ENCODE results near the gene SYT3. TPM values are rescaled to one million over a fixed set of nuclear protein-coding genes. Genes with fewer than 3 reads are reported as not detected.

Gene SYT3
- total and polyA plus RNA-seq, 3 donors from 2014 or later = 2.5 to 5.5 (median 3.3) TPM

DNA sequence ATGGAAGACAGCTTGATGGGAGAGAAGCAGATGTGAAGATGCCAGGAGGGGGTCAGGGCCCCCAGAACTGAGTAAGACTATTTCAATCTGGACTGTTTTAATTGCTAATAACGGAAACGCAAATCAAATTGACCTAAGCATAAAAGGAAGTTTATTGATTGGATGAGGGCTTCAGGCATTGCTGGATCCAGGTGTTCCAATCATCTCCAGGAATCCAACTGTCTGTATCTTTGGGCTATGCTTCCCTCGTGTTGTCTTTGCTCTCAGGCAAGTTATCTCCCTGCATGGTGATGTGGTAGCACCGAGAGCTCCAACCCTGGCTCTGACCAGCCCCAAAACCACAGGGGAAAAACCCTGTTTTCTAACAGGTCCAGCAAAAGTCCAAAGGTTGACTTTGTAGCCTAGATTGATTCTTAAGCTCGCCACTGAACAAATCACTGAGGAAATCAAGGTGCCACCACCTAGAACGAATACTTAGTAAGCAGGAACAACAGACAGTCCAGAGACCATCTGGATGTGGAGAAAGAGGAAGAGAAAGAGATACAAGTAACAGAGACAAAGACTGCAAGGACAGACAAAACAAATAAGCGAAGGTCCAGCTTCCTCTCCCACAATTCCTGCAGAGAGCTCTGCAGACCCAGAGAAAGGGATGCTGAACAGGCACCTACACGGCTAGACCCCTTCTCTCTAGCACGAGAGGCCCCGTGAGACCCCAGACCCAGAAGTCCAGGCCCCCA, 8.4 kb upstream of the SYT3 start:
- WGBS, 2 donors = 60 to 72% methylated on average over 10 of the region's 10 CpGs
- Histone ChIP-seq H3K27me3 (no peaks in the 10 kb centered on the region), H3K27ac (no peak overlapping the region), H3K4me1 (no peaks in the 10 kb centered on the region), H3K36me3 (ENCODE audit: low read depth, missing control alignments) (no peaks in the 10 kb centered on the region), H3K9me3 (no peaks in the 10 kb centered on the region), H3K4me3 (no peak overlapping the region)
- intact Hi-C loops (cut with DNase I; ENCODE audit: low total_unique reads) = no loop called here
- no peak for DNase-seq
- no peak for TF ChIP-seq POLR2A (IDR thresholded peaks at IDR 0.05)
- TF ChIP-seq, protein P1, sequence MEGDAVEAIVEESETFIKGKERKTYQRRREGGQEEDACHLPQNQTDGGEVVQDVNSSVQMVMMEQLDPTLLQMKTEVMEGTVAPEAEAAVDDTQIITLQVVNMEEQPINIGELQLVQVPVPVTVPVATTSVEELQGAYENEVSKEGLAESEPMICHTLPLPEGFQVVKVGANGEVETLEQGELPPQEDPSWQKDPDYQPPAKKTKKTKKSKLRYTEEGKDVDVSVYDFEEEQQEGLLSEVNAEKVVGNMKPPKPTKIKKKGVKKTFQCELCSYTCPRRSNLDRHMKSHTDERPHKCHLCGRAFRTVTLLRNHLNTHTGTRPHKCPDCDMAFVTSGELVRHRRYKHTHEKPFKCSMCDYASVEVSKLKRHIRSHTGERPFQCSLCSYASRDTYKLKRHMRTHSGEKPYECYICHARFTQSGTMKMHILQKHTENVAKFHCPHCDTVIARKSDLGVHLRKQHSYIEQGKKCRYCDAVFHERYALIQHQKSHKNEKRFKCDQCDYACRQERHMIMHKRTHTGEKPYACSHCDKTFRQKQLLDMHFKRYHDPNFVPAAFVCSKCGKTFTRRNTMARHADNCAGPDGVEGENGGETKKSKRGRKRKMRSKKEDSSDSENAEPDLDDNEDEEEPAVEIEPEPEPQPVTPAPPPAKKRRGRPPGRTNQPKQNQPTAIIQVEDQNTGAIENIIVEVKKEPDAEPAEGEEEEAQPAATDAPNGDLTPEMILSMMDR (IDR thresholded peaks at IDR 0.05) = no peak

GRCh38 chr19:50646074-50646807, 6.6 kb upstream of the SYT3 start:
- Histone ChIP-seq H3K27ac (no peak overlapping the region), H3K27me3 (no peaks in the 10 kb centered on the region), H3K4me3 (no peak overlapping the region), H3K36me3 (ENCODE audit: low read depth, missing control alignments) (no peaks in the 10 kb centered on the region), H3K4me1 (no peaks in the 10 kb centered on the region), H3K9me3 (no peaks in the 10 kb centered on the region)
- TF ChIP-seq POLR2A (IDR thresholded peaks at IDR 0.05) = no peak
- TF ChIP-seq, protein P1 (IDR thresholded peaks at IDR 0.05) = no peak
- DNase-seq = no peak
- intact Hi-C loops (cut with DNase I; ENCODE audit: low total_unique reads) = no loop called here
- WGBS, 2 donors = 51 to 54% methylated on average over 6 of the region's 6 CpGs

DNA sequence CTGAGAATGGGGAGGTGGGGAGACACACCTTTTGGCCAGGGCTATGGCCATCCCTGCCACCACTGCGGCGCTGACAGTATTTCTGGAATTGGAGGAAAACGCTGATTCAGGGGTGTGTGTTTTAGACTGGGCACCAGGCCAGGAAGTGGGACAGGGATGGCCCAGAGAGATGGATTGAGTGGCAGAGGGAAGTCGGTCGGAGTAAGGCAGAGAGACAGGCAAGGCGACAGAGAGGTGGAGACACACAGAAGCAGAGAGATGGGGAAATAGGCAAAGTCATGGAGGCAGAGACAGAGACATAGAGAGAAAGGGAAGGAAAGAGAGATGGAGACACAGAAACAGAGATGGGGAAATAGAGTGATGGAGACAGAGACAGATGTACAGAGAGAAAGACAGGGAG, 5.4 kb upstream of the SYT3 start:
- 77 to 78% methylated on average over 6 of the region's 6 CpGs for WGBS, 2 donors
- no peaks in the 10 kb centered on the region for H3K9me3 ChIP-seq
- H3K4me3 ChIP-seq = no peak overlapping the region
- no peak for DNase-seq
- H3K36me3 ChIP-seq (ENCODE audit: low read depth, missing control alignments) = no peaks in the 10 kb centered on the region
- H3K27me3 ChIP-seq = no peaks in the 10 kb centered on the region
- no peaks in the 10 kb centered on the region for H3K4me1 ChIP-seq
- H3K27ac ChIP-seq = no peak overlapping the region
- TF ChIP-seq POLR2A (IDR thresholded peaks at IDR 0.05) = no peak
- TF ChIP-seq, protein P1 (IDR thresholded peaks at IDR 0.05) = no peak
- intact Hi-C loops (cut with DNase I; ENCODE audit: low total_unique reads) = no loop called here

GRCh38 chr19:50644315-50644915, 4.7 kb upstream of the SYT3 start:
- intact Hi-C loops (cut with DNase I; ENCODE audit: low total_unique reads) = no loop called here
- TF ChIP-seq, protein P1 (IDR thresholded peaks at IDR 0.05) = no peak
- TF ChIP-seq POLR2A (IDR thresholded peaks at IDR 0.05) = no peak
- Histone ChIP-seq H3K27ac (no peak overlapping the region), H3K9me3 (no peaks in the 10 kb centered on the region), H3K4me1 (no peaks in the 10 kb centered on the region), H3K36me3 (ENCODE audit: low read depth, missing control alignments) (no peaks in the 10 kb centered on the region), H3K27me3 (no peaks in the 10 kb centered on the region), H3K4me3 (no peak overlapping the region)
- 42 to 60% methylated on average over 1 of the region's 1 CpG for WGBS, 2 donors
- no peak for DNase-seq
